Tibial nerve (tissue), 4 donors: ENCODE measurements around the gene NIT1. TPM values are rescaled to one million over a fixed set of nuclear protein-coding genes. Genes with fewer than 3 reads are reported as not detected.

Experiments used
- DNase-seq, 2 donors: peaks; one replicate each; pipeline ENCODE4 v3.0.0-alpha.2; 2019; ENCODE audit warnings: low spot score in 2 of 2
- H3K27ac ChIP-seq, 4 donors: fragments of 200-600 bp; sonication (generic) in 3 of 4; one replicate each; pipeline ENCODE4 v1.5.1; 2017 to 2019; ENCODE audit warnings: mild to moderate bottlenecking in 1 of 4
- H3K27me3 ChIP-seq, 2 donors: fragments of 200-600 bp; sonication (generic) in 1 of 2; one replicate each; pipeline versions ENCODE4 v1.5.1 to v1.6.0; 2017 to 2019
- H3K36me3 ChIP-seq, 3 donors: fragments of 200-600 bp; sonication (generic); one replicate each; pipeline ENCODE4 v1.5.1; 2018 to 2019
- H3K4me1 ChIP-seq, 4 donors: fragments of 200-600 bp; sonication (generic) in 3 of 4; one replicate each; pipeline ENCODE4 v1.5.1; 2017 to 2019
- H3K4me3 ChIP-seq, 4 donors: fragments of 200-600 bp; sonication (generic) in 3 of 4; one replicate each; pipeline ENCODE4 v1.5.1; 2017 to 2019; ENCODE audit warnings: mild to moderate bottlenecking in 1 of 4, moderate library complexity in 1 of 4
- H3K9me3 ChIP-seq, 4 donors: fragments of 200-600 bp; sonication (generic) in 3 of 4; one replicate each; pipeline ENCODE4 v1.5.1; 2017 to 2019
- EP300 ChIP-seq, 2 donors: sonication (generic); formaldehyde crosslinking; IDR thresholded peaks; one replicate each; pipeline ENCODE4 v1.6.1; 2017; ENCODE audit warnings: antibody characterized with exemption in 2 of 2, mild to moderate bottlenecking in 1 of 2
- POLR2A ChIP-seq, 2 donors: fragments of 450-650 bp; IDR thresholded peaks; one replicate each; pipeline ENCODE4 v1.6.1; 2017; ENCODE audit warnings: antibody characterized with exemption in 2 of 2, mild to moderate bottlenecking in 2 of 2, moderate library complexity in 2 of 2
- WGBS, 2 donors: methylation state at CpG; one replicate each; pipeline ENCODE4 v1.1.5; 2018; 5-methylcytosine and 5-hydroxymethylcytosine counted together
- total RNA-seq, 4 donors: library from RNA; depleted of rRNA; stranded (reverse); fragments of >200 nt; gene quantifications; one replicate each; pipeline ENCODE4 v1.1.0, GENCODE V29; 2016
- TF ChIP-seq, protein P1 (sequence below), 5 experiments: fragments of 200-600 bp in 3 of 5; fragments of 450-650 bp in 2 of 5; sonication (generic) in 3 of 5; IDR thresholded peaks; one replicate each; pipeline ENCODE4 v1.5.1; 2016 to 2019; ENCODE audit warnings: antibody characterized with exemption in 5 of 5, mild to moderate bottlenecking in 3 of 5, moderate library complexity in 2 of 5

Gene NIT1
- total RNA-seq, 4 donors from 2014 or later: 26.4 to 43.0 (median 32.9) TPM

DNA sequence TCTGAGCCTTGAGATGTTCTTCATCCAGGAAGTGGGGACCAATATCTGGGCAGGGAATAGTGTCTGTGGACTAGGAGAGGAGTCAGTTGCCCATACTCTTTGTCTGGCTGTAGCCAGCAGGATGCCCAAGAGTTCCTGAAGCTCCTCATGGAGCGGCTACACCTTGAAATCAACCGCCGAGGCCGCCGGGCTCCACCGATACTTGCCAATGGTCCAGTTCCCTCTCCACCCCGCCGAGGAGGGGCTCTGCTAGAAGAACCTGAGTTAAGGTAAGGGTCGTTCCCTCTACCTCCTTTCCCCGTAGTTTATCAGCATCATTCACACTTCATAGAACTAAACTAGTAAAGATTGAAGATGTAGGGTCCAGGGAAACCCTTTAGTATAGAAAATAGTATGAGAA is 44.9 kb downstream of the NIT1 start:
- no peaks in the 10 kb centered on the region for H3K27me3 ChIP-seq
- peaks cover 0 to 50% (median 0%) of the 10 kb centered on the region in 3 donors for H3K36me3 ChIP-seq
- TF ChIP-seq EP300 (IDR thresholded peaks at IDR 0.05): no peak
- TF ChIP-seq, protein P1, sequence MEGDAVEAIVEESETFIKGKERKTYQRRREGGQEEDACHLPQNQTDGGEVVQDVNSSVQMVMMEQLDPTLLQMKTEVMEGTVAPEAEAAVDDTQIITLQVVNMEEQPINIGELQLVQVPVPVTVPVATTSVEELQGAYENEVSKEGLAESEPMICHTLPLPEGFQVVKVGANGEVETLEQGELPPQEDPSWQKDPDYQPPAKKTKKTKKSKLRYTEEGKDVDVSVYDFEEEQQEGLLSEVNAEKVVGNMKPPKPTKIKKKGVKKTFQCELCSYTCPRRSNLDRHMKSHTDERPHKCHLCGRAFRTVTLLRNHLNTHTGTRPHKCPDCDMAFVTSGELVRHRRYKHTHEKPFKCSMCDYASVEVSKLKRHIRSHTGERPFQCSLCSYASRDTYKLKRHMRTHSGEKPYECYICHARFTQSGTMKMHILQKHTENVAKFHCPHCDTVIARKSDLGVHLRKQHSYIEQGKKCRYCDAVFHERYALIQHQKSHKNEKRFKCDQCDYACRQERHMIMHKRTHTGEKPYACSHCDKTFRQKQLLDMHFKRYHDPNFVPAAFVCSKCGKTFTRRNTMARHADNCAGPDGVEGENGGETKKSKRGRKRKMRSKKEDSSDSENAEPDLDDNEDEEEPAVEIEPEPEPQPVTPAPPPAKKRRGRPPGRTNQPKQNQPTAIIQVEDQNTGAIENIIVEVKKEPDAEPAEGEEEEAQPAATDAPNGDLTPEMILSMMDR (IDR thresholded peaks at IDR 0.05): no peak
- no peak for TF ChIP-seq POLR2A (IDR thresholded peaks at IDR 0.05)
- no peak overlapping the region for H3K4me3 ChIP-seq
- no peak for DNase-seq
- 93% methylated on average over 10 of the region's 10 CpGs for WGBS, 2 donors
- H3K4me1 ChIP-seq: peaks cover 0 to 59% (median 27%) of the 10 kb centered on the region in 4 donors
- no peaks in the 10 kb centered on the region for H3K9me3 ChIP-seq
- no peak overlapping the region for H3K27ac ChIP-seq

DNA sequence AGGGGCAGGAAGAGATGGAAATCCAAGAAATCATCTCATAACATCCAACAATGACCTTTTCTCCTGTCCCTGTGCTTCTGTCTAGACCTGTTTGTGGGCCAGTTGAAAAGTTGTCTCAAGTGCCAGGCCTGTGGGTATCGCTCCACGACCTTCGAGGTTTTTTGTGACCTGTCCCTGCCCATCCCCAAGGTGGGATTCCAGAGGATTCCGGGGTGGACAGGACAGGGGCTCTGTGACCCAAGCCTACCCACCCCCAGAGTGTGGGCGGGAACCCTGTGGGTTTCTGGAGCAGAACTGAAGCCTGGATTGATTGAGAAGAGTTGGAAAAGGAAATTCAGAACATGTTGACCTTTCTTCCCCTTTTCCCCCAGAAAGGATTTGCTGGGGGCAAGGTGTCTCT is 45.9 kb downstream of the NIT1 start:
- no peaks in the 10 kb centered on the region for H3K27me3 ChIP-seq
- 80 to 87% methylated on average over 5 of the region's 5 CpGs for WGBS, 2 donors
- TF ChIP-seq POLR2A (IDR thresholded peaks at IDR 0.05): no peak
- TF ChIP-seq, protein P1 (IDR thresholded peaks at IDR 0.05): no peak
- TF ChIP-seq EP300 (IDR thresholded peaks at IDR 0.05): no peak
- peaks cover 0 to 62% (median 24%) of the 10 kb centered on the region in 4 donors for H3K4me1 ChIP-seq
- no peak overlapping the region for H3K4me3 ChIP-seq
- no peak overlapping the region for H3K27ac ChIP-seq
- peaks cover 0 to 49% (median 0%) of the 10 kb centered on the region in 3 donors for H3K36me3 ChIP-seq
- H3K9me3 ChIP-seq: no peaks in the 10 kb centered on the region
- DNase-seq: no peak

DNA sequence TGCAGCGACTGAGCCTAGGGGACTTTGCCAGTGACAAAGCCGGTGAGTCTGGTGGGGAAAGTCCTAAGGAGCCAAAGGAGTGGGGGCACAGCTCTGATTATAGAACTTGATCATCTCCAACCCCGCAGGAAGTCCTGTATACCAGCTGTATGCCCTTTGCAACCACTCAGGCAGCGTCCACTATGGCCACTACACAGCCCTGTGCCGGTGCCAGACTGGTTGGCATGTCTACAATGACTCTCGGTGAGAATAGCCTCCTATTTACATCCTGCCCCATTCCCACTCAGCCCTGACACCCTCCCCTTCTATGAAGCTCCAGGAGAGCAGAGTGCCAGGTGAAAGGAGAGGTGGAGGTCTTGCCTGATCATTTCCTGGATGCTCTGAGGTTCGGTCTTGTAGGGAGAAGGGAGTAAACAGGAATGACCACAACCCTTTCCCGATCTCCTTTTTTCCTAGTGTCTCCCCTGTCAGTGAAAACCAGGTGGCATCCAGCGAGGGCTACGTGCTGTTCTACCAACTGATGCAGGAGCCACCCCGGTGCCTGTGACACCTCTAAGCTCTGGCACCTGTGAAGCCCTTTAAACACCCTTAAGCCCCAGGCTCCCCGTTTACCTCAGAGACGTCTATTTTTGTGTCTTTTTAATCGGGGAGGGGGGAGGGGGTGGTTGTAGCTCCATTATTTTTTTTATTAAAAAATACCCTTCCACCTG is 47.2 kb downstream of the NIT1 start:
- TF ChIP-seq POLR2A (IDR thresholded peaks at IDR 0.05): no peak
- TF ChIP-seq, protein P1 (IDR thresholded peaks at IDR 0.05): no peak
- TF ChIP-seq EP300 (IDR thresholded peaks at IDR 0.05): no peak

DNA sequence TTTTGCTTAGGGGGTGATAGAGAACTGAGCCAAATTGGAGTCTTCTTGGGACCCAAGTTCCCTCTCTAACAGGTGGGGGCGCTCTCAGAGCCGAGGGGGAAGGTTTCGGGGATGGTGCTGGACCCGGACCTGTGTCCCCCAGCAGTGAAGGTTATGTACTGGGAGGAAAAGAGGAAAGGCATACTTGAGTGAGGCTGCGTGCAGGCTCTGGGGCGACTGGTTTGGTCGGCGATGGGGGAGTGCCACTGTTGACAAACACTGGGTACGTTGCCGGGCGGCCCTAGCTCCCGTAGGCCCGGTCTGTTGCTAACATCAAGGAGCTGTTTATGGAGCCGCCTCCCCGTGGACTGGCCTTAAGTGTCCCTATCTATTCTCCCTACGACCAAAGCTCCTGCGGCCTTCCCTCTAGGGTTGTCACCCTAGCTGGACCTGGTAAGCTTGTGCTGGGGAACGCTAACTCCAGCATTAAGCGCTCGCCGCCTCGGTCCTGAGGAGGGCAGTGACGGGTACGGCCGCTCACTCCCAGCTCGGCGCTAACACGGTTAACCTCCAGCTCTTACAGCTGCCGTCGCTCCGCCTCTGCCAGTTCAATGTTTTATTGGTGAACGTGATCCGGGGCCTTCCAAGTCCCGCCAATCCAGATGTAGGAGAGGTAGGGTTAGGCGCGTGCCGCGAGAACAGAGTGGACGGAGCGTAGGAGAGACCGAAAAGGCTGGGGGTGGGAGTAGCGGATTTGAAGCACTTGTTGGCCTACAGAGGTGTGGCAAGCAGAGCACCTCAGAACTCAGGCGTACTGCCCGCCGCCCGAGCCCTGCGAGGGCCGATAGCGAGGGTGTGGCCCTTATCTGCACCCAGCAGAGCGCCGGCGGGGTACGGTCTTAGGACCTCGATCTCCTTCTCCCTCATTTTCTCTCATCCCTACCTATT is 48.1 kb downstream of the NIT1 start, which contains the start of gene PPOX:
Gene PPOX (plus strand): TSS at position 685 of the 927 bp plus-strand sequence. CDS start 422 bp downstream, outside the sequence.
- Histone ChIP-seq H3K27ac (peak within 1 kb of the TSS; percentile 62 to 96 (median 88)), H3K36me3 (peaks cover 0 to 66% (median 3%) of the 10 kb centered on the region in 3 donors), H3K4me1 (peaks cover 0 to 45% (median 14%) of the 10 kb centered on the region in 4 donors), H3K4me3 (peak within 1 kb of the TSS; percentile 62 to 87 (median 71)), H3K27me3 (no peaks in the 10 kb centered on the region), H3K9me3 (no peaks in the 10 kb centered on the region)
- peak; percentile 78 to 94 for TF ChIP-seq EP300 (IDR thresholded peaks at IDR 0.05)
- TF ChIP-seq POLR2A (IDR thresholded peaks at IDR 0.05): peak in 1 of 2 donors; percentile 70
- TF ChIP-seq, protein P1 (IDR thresholded peaks at IDR 0.05): peak; percentile 38 to 61 (median 41)
- 1% methylated on average over 49 to 54 of the region's 54 CpGs for WGBS, 2 donors
- peak; percentile 95 to 97 for DNase-seq

More for the DNA sequence above, 47.2 kb downstream of the NIT1 start:
- Histone ChIP-seq H3K4me1 (peaks cover 0 to 55% (median 21%) of the 10 kb centered on the region in 4 donors), H3K36me3 (peaks cover 0 to 62% (median 0%) of the 10 kb centered on the region in 3 donors), H3K27ac (peak overlapping the region; percentile 49 to 96 (median 88)), H3K4me3 (peak overlapping the region in 3 of 4 donors; percentile 62 to 87 (median 75)), H3K9me3 (no peaks in the 10 kb centered on the region), H3K27me3 (no peaks in the 10 kb centered on the region)
- DNase-seq: no peak
- 66 to 67% methylated on average over 14 of the region's 14 CpGs for WGBS, 2 donors
